HEK293 (cell line): ENCODE data around the gene MLN.

ENCODE experiments used
- KLF9 ChIP-seq: fragments of 450-650 bp; formaldehyde crosslinking; IDR thresholded peaks from 2 replicates; pipeline ENCODE4 v1.5.1; 2016; ENCODE audit warnings: missing biosample characterization, missing genetic modification characterization, low read depth
- MYNN ChIP-seq: fragments of 450-650 bp; formaldehyde crosslinking; IDR thresholded peaks from 2 replicates; pipeline ENCODE4 v1.5.1; 2016; ENCODE audit warnings: missing biosample characterization, missing genetic modification characterization, borderline replicate concordance
- SP2 ChIP-seq: fragments of 450-650 bp; formaldehyde crosslinking; IDR thresholded peaks from 2 replicates; pipeline ENCODE4 v1.5.1; 2016; ENCODE audit warnings: missing biosample characterization, missing genetic modification characterization
- ZNF266 ChIP-seq: fragments of 450-650 bp; formaldehyde crosslinking; IDR thresholded peaks from 2 replicates; pipeline ENCODE4 v1.5.1; 2016; ENCODE audit warnings: missing biosample characterization, missing genetic modification characterization, low read depth
- ZNF274 ChIP-seq, 2 experiments: fragments of 200-500 bp in 1 of 2; fragments of 450-650 bp in 1 of 2; sonication (Bioruptor generic) in 1 of 2; formaldehyde crosslinking in 1 of 2; IDR thresholded peaks; 2 replicates each; pipeline versions ENCODE4 v1.5.1 to v1.6.1; 2014 to 2016; ENCODE audit warnings: borderline replicate concordance in 1 of 2, inconsistent platforms in 1 of 2, low read length in 1 of 2, missing biosample characterization in 1 of 2, missing genetic modification characterization in 1 of 2
- ZNF404 ChIP-seq: fragments of 450-650 bp; formaldehyde crosslinking; IDR thresholded peaks from 2 replicates; pipeline ENCODE4 v1.5.1; 2017; ENCODE audit warnings: missing biosample characterization, missing genetic modification characterization
- ZNF501 ChIP-seq: fragments of 450-650 bp; formaldehyde crosslinking; IDR thresholded peaks from 2 replicates; pipeline ENCODE4 v1.5.1; 2016; ENCODE audit warnings: missing biosample characterization, missing genetic modification characterization
- ZNF530 ChIP-seq: fragments of 450-650 bp; formaldehyde crosslinking; IDR thresholded peaks from 2 replicates; pipeline ENCODE4 v1.5.1; 2016; ENCODE audit warnings: low read depth, missing biosample characterization, missing genetic modification characterization
- ZNF558 ChIP-seq: fragments of 450-650 bp; formaldehyde crosslinking; IDR thresholded peaks from 2 replicates; pipeline ENCODE4 v1.5.1; 2016; ENCODE audit warnings: missing biosample characterization, missing genetic modification characterization
- ZNF747 ChIP-seq: fragments of 450-650 bp; formaldehyde crosslinking; IDR thresholded peaks from 2 replicates; pipeline ENCODE4 v1.5.1; 2016; ENCODE audit warnings: missing biosample characterization, missing genetic modification characterization
- TF ChIP-seq, protein P1 (sequence below): fragments of 450-650 bp; formaldehyde crosslinking; IDR thresholded peaks from 2 replicates; pipeline ENCODE4 v1.5.1; 2016; ENCODE audit warnings: missing biosample characterization, missing genetic modification characterization
- TF ChIP-seq, protein P2 (sequence below): fragments of 450-650 bp; formaldehyde crosslinking; IDR thresholded peaks from 2 replicates; pipeline ENCODE4 v1.5.1; 2016; ENCODE audit warnings: missing biosample characterization, missing genetic modification characterization

DNA sequence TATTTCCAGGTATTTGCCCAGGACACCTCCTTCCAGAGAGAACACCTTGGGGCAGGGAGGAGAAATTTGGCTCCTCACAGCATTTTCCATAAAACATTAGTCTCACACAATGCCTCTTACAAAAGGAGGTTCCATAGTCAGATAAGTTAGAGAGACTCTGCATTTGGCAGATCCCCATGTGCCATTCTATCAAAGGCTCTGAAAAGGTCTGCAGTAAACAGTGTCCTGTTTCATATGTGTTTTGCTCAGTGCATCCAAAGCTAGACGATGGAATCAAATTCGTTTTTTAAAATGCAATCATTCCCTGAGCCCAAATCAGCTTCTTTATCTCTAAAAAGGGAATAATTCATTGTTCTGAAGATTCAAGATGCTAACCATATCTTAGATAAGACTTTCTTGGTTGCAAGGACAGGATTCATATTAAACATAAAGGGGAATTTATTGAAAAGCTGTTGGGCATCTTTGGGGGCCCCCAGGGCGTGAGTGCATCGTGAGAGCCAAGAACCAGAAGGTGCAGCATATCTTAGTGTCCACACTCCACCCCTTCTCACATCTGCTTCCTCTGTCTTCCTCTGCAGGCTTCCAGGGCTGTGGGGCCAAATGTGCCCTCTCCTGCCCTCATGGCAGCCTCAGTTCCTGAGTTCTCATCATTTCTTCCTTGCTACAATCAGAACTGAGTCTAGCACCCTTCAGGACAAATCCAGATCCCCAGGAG lies 41.4 kb upstream of the MLN start:
- TF ChIP-seq, protein P1, sequence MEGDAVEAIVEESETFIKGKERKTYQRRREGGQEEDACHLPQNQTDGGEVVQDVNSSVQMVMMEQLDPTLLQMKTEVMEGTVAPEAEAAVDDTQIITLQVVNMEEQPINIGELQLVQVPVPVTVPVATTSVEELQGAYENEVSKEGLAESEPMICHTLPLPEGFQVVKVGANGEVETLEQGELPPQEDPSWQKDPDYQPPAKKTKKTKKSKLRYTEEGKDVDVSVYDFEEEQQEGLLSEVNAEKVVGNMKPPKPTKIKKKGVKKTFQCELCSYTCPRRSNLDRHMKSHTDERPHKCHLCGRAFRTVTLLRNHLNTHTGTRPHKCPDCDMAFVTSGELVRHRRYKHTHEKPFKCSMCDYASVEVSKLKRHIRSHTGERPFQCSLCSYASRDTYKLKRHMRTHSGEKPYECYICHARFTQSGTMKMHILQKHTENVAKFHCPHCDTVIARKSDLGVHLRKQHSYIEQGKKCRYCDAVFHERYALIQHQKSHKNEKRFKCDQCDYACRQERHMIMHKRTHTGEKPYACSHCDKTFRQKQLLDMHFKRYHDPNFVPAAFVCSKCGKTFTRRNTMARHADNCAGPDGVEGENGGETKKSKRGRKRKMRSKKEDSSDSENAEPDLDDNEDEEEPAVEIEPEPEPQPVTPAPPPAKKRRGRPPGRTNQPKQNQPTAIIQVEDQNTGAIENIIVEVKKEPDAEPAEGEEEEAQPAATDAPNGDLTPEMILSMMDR (tag by site-specific recombination): no peak
- TF ChIP-seq SP2 (tag by site-specific recombination) (no peak), ZNF530 (tag by site-specific recombination) (no peak), ZNF404 (tag by site-specific recombination) (no peak), ZNF501 (tag by site-specific recombination) (no peak), ZNF747 (tag by site-specific recombination) (no peak), MYNN (tag by site-specific recombination) (no peak), ZNF266 (tag by site-specific recombination) (no peak), ZNF274 (IDR thresholded peaks at IDR 0.05; ENCODE audit: low read length) (no peak), ZNF274 (tag by site-specific recombination; IDR thresholded peaks at IDR 0.05; ENCODE audit: borderline replicate concordance) (no peak), KLF9 (tag by site-specific recombination) (no peak), ZNF558 (tag by site-specific recombination) (no peak)
- TF ChIP-seq, protein P2, sequence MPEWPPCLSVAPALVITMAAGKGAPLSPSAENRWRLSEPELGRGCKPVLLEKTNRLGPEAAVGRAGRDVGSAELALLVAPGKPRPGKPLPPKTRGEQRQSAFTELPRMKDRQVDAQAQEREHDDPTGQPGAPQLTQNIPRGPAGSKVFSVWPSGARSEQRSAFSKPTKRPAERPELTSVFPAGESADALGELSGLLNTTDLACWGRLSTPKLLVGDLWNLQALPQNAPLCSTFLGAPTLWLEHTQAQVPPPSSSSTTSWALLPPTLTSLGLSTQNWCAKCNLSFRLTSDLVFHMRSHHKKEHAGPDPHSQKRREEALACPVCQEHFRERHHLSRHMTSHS: no peak
